ENCODE results near the gene TFDP2. TPM values are rescaled to one million over a fixed set of nuclear protein-coding genes. Genes with fewer than 3 reads are reported as not detected.
"Not testable (repeated sequence)": the region's sequence is repeated elsewhere in the genome, so short reads cannot be mapped to it uniquely, and the experiment has no call there.

The TFDP2 gene
- total and polyA plus RNA-seq, 2 donors (not counting 1 experiment from before 2014, with no cell fraction given): 5.5 to 31.7 TPM

- Histone ChIP-seq H3K9me3 (ENCODE audit: control extremely low read depth in 1 of 3, control insufficient read depth in 2 of 3, insufficient read depth in 1 of 3, low read length in 2 of 3) (no peaks in the 10 kb centered on the region), H3K4me1 (ENCODE audit: control insufficient read depth in 2 of 2, insufficient read depth in 2 of 2, low read length in 2 of 2) (no peaks in the 10 kb centered on the region), H3K27me3 (replicated peaks in 1 of 4; ENCODE audit: control extremely low read depth in 1 of 4, control insufficient read depth in 3 of 4, insufficient read depth in 4 of 4, low read length in 3 of 4) (no peaks in the 10 kb centered on the region), H3K27ac (ENCODE audit: low read length in 2 of 2) (no peak overlapping the region), H3K79me2 (ENCODE audit: control insufficient read depth, insufficient read depth, low read length) (no peaks in the 10 kb centered on the region), H4K20me1 (ENCODE audit: control insufficient read depth, insufficient read depth, low read length, poor library complexity, severe bottlenecking) (no peaks in the 10 kb centered on the region), H3K4me2 (replicated peaks; ENCODE audit: low read depth, low read length, poor library complexity, severe bottlenecking) (no peak overlapping the region), H3K9ac (ENCODE audit: low read length) (no peak overlapping the region), H3K4me3 (ENCODE audit: control extremely low read depth in 1 of 5, extremely low read depth in 1 of 5, insufficient read depth in 1 of 5, low read depth in 2 of 5, low read length in 4 of 5) (no peak overlapping the region), H2AFZ (ENCODE audit: insufficient read depth, low read depth, low read length, poor library complexity, severe bottlenecking) (no peak overlapping the region), H3K36me3 (replicated peaks in 1 of 2; ENCODE audit: control extremely low read depth in 1 of 2, control insufficient read depth in 1 of 2, extremely low read depth in 1 of 2, insufficient read depth in 2 of 2, low read length in 1 of 2) (peaks cover 3 to 6% of the 10 kb centered on the region in 2 experiments)
- no peak overlapping the region for H3K27ac Mint-ChIP-seq
- ATAC-seq (ENCODE audit: low read depth): no peak
- WGBS (ENCODE audit: insufficient coverage): 94% methylated on average over 2 of the region's 4 CpGs
- no peak for DNase-seq
- ChIA-PET POLR2A (no interaction called here), CTCF (interaction anchor here (1.0 to 3.9 kb wide), 12 partner anchors 14 to 454 kb away, joined by 3 to 25 read pairs (median 4); partner anchors contain the start of gene RNF7)
- H3K4me1 Mint-ChIP-seq: no peaks in the 10 kb centered on the region
- TF ChIP-seq, protein P1, sequence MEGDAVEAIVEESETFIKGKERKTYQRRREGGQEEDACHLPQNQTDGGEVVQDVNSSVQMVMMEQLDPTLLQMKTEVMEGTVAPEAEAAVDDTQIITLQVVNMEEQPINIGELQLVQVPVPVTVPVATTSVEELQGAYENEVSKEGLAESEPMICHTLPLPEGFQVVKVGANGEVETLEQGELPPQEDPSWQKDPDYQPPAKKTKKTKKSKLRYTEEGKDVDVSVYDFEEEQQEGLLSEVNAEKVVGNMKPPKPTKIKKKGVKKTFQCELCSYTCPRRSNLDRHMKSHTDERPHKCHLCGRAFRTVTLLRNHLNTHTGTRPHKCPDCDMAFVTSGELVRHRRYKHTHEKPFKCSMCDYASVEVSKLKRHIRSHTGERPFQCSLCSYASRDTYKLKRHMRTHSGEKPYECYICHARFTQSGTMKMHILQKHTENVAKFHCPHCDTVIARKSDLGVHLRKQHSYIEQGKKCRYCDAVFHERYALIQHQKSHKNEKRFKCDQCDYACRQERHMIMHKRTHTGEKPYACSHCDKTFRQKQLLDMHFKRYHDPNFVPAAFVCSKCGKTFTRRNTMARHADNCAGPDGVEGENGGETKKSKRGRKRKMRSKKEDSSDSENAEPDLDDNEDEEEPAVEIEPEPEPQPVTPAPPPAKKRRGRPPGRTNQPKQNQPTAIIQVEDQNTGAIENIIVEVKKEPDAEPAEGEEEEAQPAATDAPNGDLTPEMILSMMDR (IDR thresholded peaks at IDR 0.05): no peak
- TF ChIP-seq EZH2 (IDR thresholded peaks at IDR 0.05; ENCODE audit: borderline replicate concordance, insufficient read depth, low read depth, low read length, poor library complexity, severe bottlenecking): no peak
- H3K27me3 Mint-ChIP-seq: no peaks in the 10 kb centered on the region
- intact Hi-C loops (cut with micrococcal nuclease): loop anchor here (5.0 kb wide), 1 partner anchor 37 kb away; the partner anchor contains the start of gene ATP1B3
- no peaks in the 10 kb centered on the region for H3K9me3 Mint-ChIP-seq (ENCODE audit: insufficient read depth)
- H3K4me3 Mint-ChIP-seq: no peak overlapping the region
Measured at GRCh38 chr3:141914311-141914710, 235.0 kb downstream of the TFDP2 start.

DNA sequence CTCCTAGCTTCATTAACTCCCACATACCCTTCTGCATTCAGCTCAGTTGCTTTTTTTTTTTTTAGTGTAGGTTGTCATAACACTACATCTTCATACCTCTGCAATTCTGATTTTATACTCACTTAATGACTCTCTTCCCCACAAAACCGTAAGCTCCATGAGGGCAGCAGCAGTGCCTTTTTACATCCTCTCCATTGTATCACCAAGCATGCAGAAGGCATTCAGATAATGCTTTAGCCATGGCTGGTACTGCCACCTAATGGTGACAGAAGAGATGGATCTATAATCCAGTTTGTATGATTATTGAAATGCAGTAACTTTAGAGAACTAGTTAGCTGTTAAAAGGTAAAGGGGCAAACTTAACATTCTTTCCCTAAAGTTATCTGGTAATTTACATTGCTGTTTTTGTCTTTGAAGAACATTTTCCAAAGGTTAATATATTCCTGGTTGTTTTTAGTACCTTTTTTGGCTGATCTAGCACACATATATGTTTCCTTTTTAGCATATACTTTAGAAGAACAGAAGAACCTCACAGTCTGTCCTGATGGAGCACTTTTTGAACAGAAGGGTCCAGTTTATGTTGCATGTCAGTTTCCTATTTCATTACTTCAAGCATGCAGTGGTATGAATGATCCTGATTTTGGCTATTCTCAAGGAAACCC, 236.1 kb downstream of the TFDP2 start:
- no CpG with 5 or more reads among the region's 1 CpG for WGBS (ENCODE audit: insufficient coverage)
- no peaks in the 10 kb centered on the region for H3K79me2 ChIP-seq (ENCODE audit: control insufficient read depth, insufficient read depth, low read length)
- peak; percentile 70 for ATAC-seq (ENCODE audit: low read depth)
- Mint-ChIP-seq H3K9me3 (ENCODE audit: insufficient read depth) (no peaks in the 10 kb centered on the region), H3K27ac (no peak overlapping the region), H3K27me3 (no peaks in the 10 kb centered on the region), H3K4me1 (no peaks in the 10 kb centered on the region), H3K4me3 (no peak overlapping the region)
- H3K4me1 ChIP-seq (ENCODE audit: control insufficient read depth in 2 of 2, insufficient read depth in 2 of 2, low read length in 2 of 2): no peaks in the 10 kb centered on the region
- no peak overlapping the region for H3K27ac ChIP-seq (ENCODE audit: low read length in 2 of 2)
- H3K9ac ChIP-seq (ENCODE audit: low read length): no peak overlapping the region
- TF ChIP-seq, protein P1 (IDR thresholded peaks at IDR 0.05): peak; percentile 78
- no peak for TF ChIP-seq EZH2 (IDR thresholded peaks at IDR 0.05; ENCODE audit: borderline replicate concordance, insufficient read depth, low read depth, low read length, poor library complexity, severe bottlenecking)
- peaks cover 3 to 6% of the 10 kb centered on the region in 2 experiments for H3K36me3 ChIP-seq (replicated peaks in 1 of 2; ENCODE audit: control extremely low read depth in 1 of 2, control insufficient read depth in 1 of 2, extremely low read depth in 1 of 2, insufficient read depth in 2 of 2, low read length in 1 of 2)
- ChIA-PET POLR2A (interaction anchor here (1.3 kb wide), 1 partner anchor 36 kb away, joined by 4 read pairs; no protein-coding TSS in a partner anchor), CTCF (interaction anchor here (0.7 to 3.9 kb wide), 26 partner anchors 9 to 452 kb away, joined by 3 to 25 read pairs (median 4); partner anchors contain the start of genes ATP1B3 and RNF7)
- no peaks in the 10 kb centered on the region for H4K20me1 ChIP-seq (ENCODE audit: control insufficient read depth, insufficient read depth, low read length, poor library complexity, severe bottlenecking)
- H3K27me3 ChIP-seq (replicated peaks in 1 of 4; ENCODE audit: control extremely low read depth in 1 of 4, control insufficient read depth in 3 of 4, insufficient read depth in 4 of 4, low read length in 3 of 4): no peaks in the 10 kb centered on the region
- no peak overlapping the region for H2AFZ ChIP-seq (ENCODE audit: insufficient read depth, low read depth, low read length, poor library complexity, severe bottlenecking)
- intact Hi-C loops (cut with micrococcal nuclease): loop anchor here (1.0 to 5.0 kb wide), 3 partner anchors 36 to 452 kb away; partner anchors contain the start of genes ATP1B3 and RNF7
- H3K9me3 ChIP-seq (ENCODE audit: control extremely low read depth in 1 of 3, control insufficient read depth in 2 of 3, insufficient read depth in 1 of 3, low read length in 2 of 3): no peaks in the 10 kb centered on the region
- peak; percentile 65 for DNase-seq
- H3K4me2 ChIP-seq (replicated peaks; ENCODE audit: low read depth, low read length, poor library complexity, severe bottlenecking): no peak overlapping the region
- H3K4me3 ChIP-seq (ENCODE audit: control extremely low read depth in 1 of 5, extremely low read depth in 1 of 5, insufficient read depth in 1 of 5, low read depth in 2 of 5, low read length in 4 of 5): no peak overlapping the region

- H3K9ac ChIP-seq (ENCODE audit: low read length); H3K27ac ChIP-seq (ENCODE audit: low read length in 2 of 2); DNase-seq; H3K27ac Mint-ChIP-seq; H3K36me3 ChIP-seq (replicated peaks in 1 of 2; ENCODE audit: control extremely low read depth in 1 of 2, control insufficient read depth in 1 of 2, extremely low read depth in 1 of 2, insufficient read depth in 2 of 2, low read length in 1 of 2); H3K4me2 ChIP-seq (replicated peaks; ENCODE audit: low read depth, low read length, poor library complexity, severe bottlenecking); H3K27me3 ChIP-seq (replicated peaks in 1 of 4; ENCODE audit: control extremely low read depth in 1 of 4, control insufficient read depth in 3 of 4, insufficient read depth in 4 of 4, low read length in 3 of 4); H3K79me2 ChIP-seq (ENCODE audit: control insufficient read depth, insufficient read depth, low read length); POLR2A ChIA-PET; H3K4me3 Mint-ChIP-seq; CTCF ChIA-PET; H3K9me3 Mint-ChIP-seq (ENCODE audit: insufficient read depth); ATAC-seq (ENCODE audit: low read depth); H3K4me3 ChIP-seq (ENCODE audit: control extremely low read depth in 1 of 5, extremely low read depth in 1 of 5, insufficient read depth in 1 of 5, low read depth in 2 of 5, low read length in 4 of 5); H3K4me1 ChIP-seq (ENCODE audit: control insufficient read depth in 2 of 2, insufficient read depth in 2 of 2, low read length in 2 of 2); H4K20me1 ChIP-seq (ENCODE audit: control insufficient read depth, insufficient read depth, low read length, poor library complexity, severe bottlenecking); H2AFZ ChIP-seq (ENCODE audit: insufficient read depth, low read depth, low read length, poor library complexity, severe bottlenecking); H3K4me1 Mint-ChIP-seq; H3K9me3 ChIP-seq (ENCODE audit: control extremely low read depth in 1 of 3, control insufficient read depth in 2 of 3, insufficient read depth in 1 of 3, low read length in 2 of 3); H3K27me3 Mint-ChIP-seq: not testable (repeated sequence)
- WGBS (ENCODE audit: insufficient coverage): 100% methylated on average over 1 of the region's 4 CpGs
- intact Hi-C loops (cut with micrococcal nuclease): loop anchor here (5.0 kb wide), 1 partner anchor 33 kb away; the partner anchor contains the start of gene ATP1B3
Measured at GRCh38 chr3:141909986-141910385, 239.4 kb downstream of the TFDP2 start.
